ENCODE measurements around the gene LDLRAD3. TPM values are rescaled to one million over a fixed set of nuclear protein-coding genes. Genes with fewer than 3 reads are reported as not detected.

The LDLRAD3 gene
- total and polyA plus RNA-seq, 4 experiments from 2014 or later: not detected

DNA sequence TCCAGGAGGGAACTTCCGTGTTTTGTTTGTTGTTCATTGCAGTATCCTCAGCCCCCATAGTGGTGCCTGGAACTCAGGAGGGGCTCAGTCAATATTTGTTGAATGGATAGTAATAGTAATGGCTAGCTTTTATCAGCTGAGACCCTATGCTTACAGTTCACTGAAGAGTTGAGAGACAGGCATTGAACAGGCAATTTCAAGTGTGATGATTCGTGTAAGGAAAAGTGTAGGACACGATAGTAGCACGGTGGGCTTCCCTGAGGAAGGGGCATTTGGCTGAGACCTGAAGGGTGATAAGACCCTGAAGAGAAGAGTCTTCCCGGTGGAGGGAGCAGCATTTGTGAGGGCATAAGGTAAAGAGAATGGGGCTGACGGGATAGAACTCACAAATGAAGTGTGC is 186.1 kb downstream of the LDLRAD3 start:
- intact Hi-C loops (cut with micrococcal nuclease): no loop called here
- Mint-ChIP-seq H3K27ac (no peak overlapping the region), H3K36me3 (no peaks in the 10 kb centered on the region), H3K4me1 (no peaks in the 10 kb centered on the region), H3K9me3 (no peaks in the 10 kb centered on the region), H3K4me3 (no peak overlapping the region), H3K27me3 (peaks cover 6 to 19% of the 10 kb centered on the region in 2 donors)
- DNase-seq: no peak
- ChIA-PET POLR2A (ENCODE audit: partially characterized antibody) (no interaction called here), CTCF (ENCODE audit: partially characterized antibody) (no interaction called here)
- Histone ChIP-seq H3K27ac (ENCODE audit: low read depth, low read length) (no peak overlapping the region), H3K4me1 (ENCODE audit: insufficient read depth, low read length) (no peaks in the 10 kb centered on the region), H3K36me3 (ENCODE audit: insufficient read depth, low read length) (no peaks in the 10 kb centered on the region), H3K4me3 (ENCODE audit: low read length in 2 of 2) (no peak overlapping the region), H3K9me3 (ENCODE audit: control insufficient read depth in 1 of 2, low read length in 2 of 2) (no peaks in the 10 kb centered on the region), H3K27me3 (ENCODE audit: insufficient read depth, low read length) (no peaks in the 10 kb centered on the region)

GRCh38 chr11:36130401-36130800 is 186.5 kb downstream of the LDLRAD3 start:
- Mint-ChIP-seq H3K27ac (no peak overlapping the region), H3K27me3 (peaks cover 6 to 16% of the 10 kb centered on the region in 2 donors), H3K4me1 (no peaks in the 10 kb centered on the region), H3K4me3 (no peak overlapping the region), H3K9me3 (no peaks in the 10 kb centered on the region), H3K36me3 (no peaks in the 10 kb centered on the region)
- POLR2A ChIA-PET (ENCODE audit: partially characterized antibody): no interaction called here
- Histone ChIP-seq H3K4me1 (ENCODE audit: insufficient read depth, low read length) (no peaks in the 10 kb centered on the region), H3K27ac (ENCODE audit: low read depth, low read length) (no peak overlapping the region), H3K27me3 (ENCODE audit: insufficient read depth, low read length) (no peaks in the 10 kb centered on the region), H3K4me3 (ENCODE audit: low read length in 2 of 2) (no peak overlapping the region), H3K9me3 (ENCODE audit: control insufficient read depth in 1 of 2, low read length in 2 of 2) (no peaks in the 10 kb centered on the region), H3K36me3 (ENCODE audit: insufficient read depth, low read length) (no peaks in the 10 kb centered on the region)
- DNase-seq: no peak
- CTCF ChIA-PET (ENCODE audit: partially characterized antibody): no interaction called here
- intact Hi-C loops (cut with micrococcal nuclease): no loop called here

DNA sequence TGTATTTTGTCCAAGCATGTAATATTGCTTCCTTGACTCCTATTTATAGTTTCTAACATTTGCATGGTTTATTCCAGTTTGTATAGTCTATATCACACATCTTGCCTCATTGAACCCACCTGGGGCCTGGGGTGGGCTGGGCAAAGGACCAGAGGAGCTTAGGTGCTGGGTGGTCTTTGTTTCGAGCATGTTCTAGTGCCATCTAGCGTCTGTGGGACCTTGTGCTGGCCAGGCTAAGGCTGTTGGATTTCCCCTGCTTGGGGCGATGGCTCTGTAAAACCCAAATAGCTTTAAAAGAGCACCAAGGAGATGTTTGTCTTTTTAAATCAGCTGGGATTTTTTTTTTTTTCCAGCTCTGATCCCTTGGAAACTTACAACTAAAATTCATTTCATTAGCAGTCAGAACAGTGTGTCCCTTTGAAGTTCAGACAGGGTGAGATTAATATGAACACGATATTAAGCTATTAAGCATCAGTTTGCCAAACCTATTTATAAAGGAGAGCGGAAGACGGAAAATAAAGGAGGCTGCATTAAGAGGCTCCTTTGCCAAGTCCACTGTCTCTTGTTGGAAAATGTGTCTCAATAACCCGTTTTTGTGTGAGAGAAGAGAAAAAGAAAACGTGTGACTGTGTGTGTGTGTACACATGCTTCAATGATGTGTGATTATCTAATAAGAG is 188.0 kb downstream of the LDLRAD3 start:
- Mint-ChIP-seq H3K9me3 (peaks cover 0 to 2% (median 0%) of the 10 kb centered on the region in 8 donors), H3K27ac (no peak overlapping the region), H3K36me3 (no peaks in the 10 kb centered on the region), H3K4me3 (no peak overlapping the region), H3K4me1 (no peaks in the 10 kb centered on the region), H3K27me3 (peaks cover 6 to 14% of the 10 kb centered on the region in 2 donors)
- POLR2A ChIA-PET (ENCODE audit: partially characterized antibody): no interaction called here
- Histone ChIP-seq H3K27me3 (ENCODE audit: insufficient read depth, low read length) (no peaks in the 10 kb centered on the region), H3K4me1 (ENCODE audit: insufficient read depth, low read length) (no peaks in the 10 kb centered on the region), H3K4me3 (ENCODE audit: low read length in 2 of 2) (no peak overlapping the region), H3K27ac (ENCODE audit: low read depth, low read length) (no peak overlapping the region), H3K36me3 (ENCODE audit: insufficient read depth, low read length) (no peaks in the 10 kb centered on the region), H3K9me3 (ENCODE audit: control insufficient read depth in 1 of 2, low read length in 2 of 2) (no peaks in the 10 kb centered on the region)
- intact Hi-C loops (cut with micrococcal nuclease): no loop called here
- CTCF ChIA-PET (ENCODE audit: partially characterized antibody): interaction anchor here (0.9 kb wide), 1 partner anchor 517 kb away, joined by 3 read pairs; no protein-coding TSS in a partner anchor
- no peak for DNase-seq

DNA sequence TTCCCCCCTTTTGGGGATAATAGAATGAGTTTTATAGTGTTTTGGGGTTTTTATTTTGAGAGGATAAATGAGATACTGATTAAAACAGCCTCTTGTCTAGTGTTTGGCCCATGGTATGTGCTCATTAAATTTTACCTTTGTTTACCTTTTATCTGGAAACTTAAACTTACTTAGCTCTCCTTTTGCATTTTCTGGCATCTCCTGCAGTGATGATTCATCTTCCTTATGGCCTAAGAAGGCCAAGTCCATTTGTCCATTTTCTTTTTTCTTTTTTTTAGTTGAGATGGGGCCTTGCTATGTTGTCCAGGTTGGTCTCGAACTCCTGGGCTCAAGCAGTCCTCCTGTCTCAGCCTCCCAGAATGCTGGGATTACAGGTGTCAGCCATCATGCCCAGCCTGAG is 189.1 kb downstream of the LDLRAD3 start:
- intact Hi-C loops (cut with micrococcal nuclease): no loop called here
- no peak for DNase-seq
- H3K36me3 ChIP-seq (ENCODE audit: insufficient read depth, low read length): no peaks in the 10 kb centered on the region
- ChIA-PET POLR2A (ENCODE audit: partially characterized antibody) (no interaction called here), CTCF (ENCODE audit: partially characterized antibody) (no interaction called here)
- no peak overlapping the region for H3K4me3 Mint-ChIP-seq
- H3K4me1 Mint-ChIP-seq: no peaks in the 10 kb centered on the region
- H3K27ac Mint-ChIP-seq: no peak overlapping the region
- H3K27me3 ChIP-seq (ENCODE audit: insufficient read depth, low read length): no peaks in the 10 kb centered on the region
- no peak overlapping the region for H3K27ac ChIP-seq (ENCODE audit: low read depth, low read length)
- H3K4me3 ChIP-seq (ENCODE audit: low read length in 2 of 2): no peak overlapping the region
- no peaks in the 10 kb centered on the region for H3K4me1 ChIP-seq (ENCODE audit: insufficient read depth, low read length)
- peaks cover 6 to 9% of the 10 kb centered on the region in 2 donors for H3K27me3 Mint-ChIP-seq
- H3K9me3 Mint-ChIP-seq: peaks cover 0 to 2% (median 0%) of the 10 kb centered on the region in 8 donors
- no peaks in the 10 kb centered on the region for H3K36me3 Mint-ChIP-seq
- no peaks in the 10 kb centered on the region for H3K9me3 ChIP-seq (ENCODE audit: control insufficient read depth in 1 of 2, low read length in 2 of 2)

DNA sequence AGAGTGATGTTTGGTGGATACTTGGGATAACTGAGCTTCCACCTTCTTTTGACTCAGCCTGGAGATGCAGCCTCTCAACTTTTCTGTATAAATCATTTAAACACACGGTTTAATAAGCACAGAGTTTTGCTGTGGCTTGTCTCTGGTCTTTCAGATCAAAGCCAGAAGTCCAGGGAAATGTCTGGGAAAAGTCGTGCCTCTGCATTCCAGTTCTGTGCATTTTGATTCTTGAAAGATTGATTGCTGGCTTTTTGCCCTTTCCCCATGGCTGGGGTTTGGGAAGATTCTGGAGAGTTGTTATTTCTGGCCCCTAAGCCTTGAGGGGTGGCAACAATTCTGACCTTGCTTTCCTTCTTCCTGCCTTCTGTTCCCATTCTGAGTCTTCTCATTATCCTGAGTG is 191.2 kb downstream of the LDLRAD3 start:
- no peaks in the 10 kb centered on the region for H3K27me3 ChIP-seq (ENCODE audit: insufficient read depth, low read length)
- H3K27ac Mint-ChIP-seq: no peak overlapping the region
- intact Hi-C loops (cut with micrococcal nuclease): no loop called here
- H3K4me1 Mint-ChIP-seq: no peaks in the 10 kb centered on the region
- no peaks in the 10 kb centered on the region for H3K36me3 ChIP-seq (ENCODE audit: insufficient read depth, low read length)
- ChIA-PET CTCF (ENCODE audit: partially characterized antibody) (no interaction called here), POLR2A (ENCODE audit: partially characterized antibody) (no interaction called here)
- no peak overlapping the region for H3K27ac ChIP-seq (ENCODE audit: low read depth, low read length)
- peaks cover 0 to 2% (median 0%) of the 10 kb centered on the region in 8 donors for H3K9me3 Mint-ChIP-seq
- no peaks in the 10 kb centered on the region for H3K4me1 ChIP-seq (ENCODE audit: insufficient read depth, low read length)
- H3K4me3 ChIP-seq (ENCODE audit: low read length in 2 of 2): no peak overlapping the region
- no peak for DNase-seq
- no peaks in the 10 kb centered on the region for H3K9me3 ChIP-seq (ENCODE audit: control insufficient read depth in 1 of 2, low read length in 2 of 2)
- no peak overlapping the region for H3K4me3 Mint-ChIP-seq
- H3K36me3 Mint-ChIP-seq: no peaks in the 10 kb centered on the region
- peaks cover under 1 to 7% of the 10 kb centered on the region in 2 donors for H3K27me3 Mint-ChIP-seq

GRCh38 chr11:36139767-36140166 is 195.9 kb downstream of the LDLRAD3 start:
- intact Hi-C loops (cut with micrococcal nuclease): no loop called here
- peaks cover 0 to 6% of the 10 kb centered on the region in 2 donors for H3K27me3 Mint-ChIP-seq
- H3K36me3 ChIP-seq (ENCODE audit: insufficient read depth, low read length): no peaks in the 10 kb centered on the region
- CTCF ChIA-PET (ENCODE audit: partially characterized antibody): no interaction called here
- H3K27ac ChIP-seq (ENCODE audit: low read depth, low read length): no peak overlapping the region
- POLR2A ChIA-PET (ENCODE audit: partially characterized antibody): no interaction called here
- H3K27ac Mint-ChIP-seq: no peak overlapping the region
- H3K36me3 Mint-ChIP-seq: no peaks in the 10 kb centered on the region
- no peaks in the 10 kb centered on the region for H3K4me1 ChIP-seq (ENCODE audit: insufficient read depth, low read length)
- no peaks in the 10 kb centered on the region for H3K9me3 ChIP-seq (ENCODE audit: control insufficient read depth in 1 of 2, low read length in 2 of 2)
- no peak overlapping the region for H3K4me3 ChIP-seq (ENCODE audit: low read length in 2 of 2)
- no peak overlapping the region for H3K4me3 Mint-ChIP-seq
- DNase-seq: no peak
- H3K4me1 Mint-ChIP-seq: no peaks in the 10 kb centered on the region
- H3K27me3 ChIP-seq (ENCODE audit: insufficient read depth, low read length): no peaks in the 10 kb centered on the region
- H3K9me3 Mint-ChIP-seq: peaks cover 0 to 2% (median 0%) of the 10 kb centered on the region in 8 donors

- DNase-seq: no peak
- no peaks in the 10 kb centered on the region for H3K4me1 ChIP-seq (ENCODE audit: insufficient read depth, low read length)
- Mint-ChIP-seq H3K4me3 (no peak overlapping the region), H3K27ac (no peak overlapping the region), H3K27me3 (peaks cover 0 to 3% of the 10 kb centered on the region in 2 donors), H3K9me3 (no peaks in the 10 kb centered on the region), H3K4me1 (no peaks in the 10 kb centered on the region), H3K36me3 (no peaks in the 10 kb centered on the region)
- H3K27ac ChIP-seq (ENCODE audit: low read depth, low read length): no peak overlapping the region
- no peaks in the 10 kb centered on the region for H3K36me3 ChIP-seq (ENCODE audit: insufficient read depth, low read length)
- no peaks in the 10 kb centered on the region for H3K27me3 ChIP-seq (ENCODE audit: insufficient read depth, low read length)
- intact Hi-C loops (cut with micrococcal nuclease): no loop called here
- CTCF ChIA-PET (ENCODE audit: partially characterized antibody): no interaction called here
- no peaks in the 10 kb centered on the region for H3K9me3 ChIP-seq (ENCODE audit: control insufficient read depth in 1 of 2, low read length in 2 of 2)
- H3K4me3 ChIP-seq (ENCODE audit: low read length in 2 of 2): no peak overlapping the region
- POLR2A ChIA-PET (ENCODE audit: partially characterized antibody): no interaction called here
Measured at GRCh38 chr11:36141196-36141953, 197.5 kb downstream of the LDLRAD3 start.

All from CD4-positive, alpha-beta memory T cell (primary cell).